HG03159 (cell line): Measurements from ENCODE around the gene SEC11C.
"Not testable (repeated sequence)": the region's sequence is repeated elsewhere in the genome, so short reads cannot be mapped to it uniquely, and the experiment has no call there.

Source experiments
- ATAC-seq: cut with Tn5 transposase; IDR thresholded peaks from one replicate; pipeline ENCODE4 v1.9.1; 2021; ENCODE audit warnings: mild to moderate bottlenecking, moderate library complexity; ENCODE audit not compliant: unreplicated experiment

The SEC11C gene

GRCh38 chr18:59139615-59140301, at the start of gene SEC11C:
TSS of gene SEC11C (plus strand) at chr18:59139884. CDS start at chr18:59139949, 65 bp downstream.
- peak; percentile 79 for ATAC-seq

- ATAC-seq = no peak
These were observed 48.6 kb upstream of the SEC11C start for GRCh38 chr18:59090966-59091603.

- peak; percentile 70 for ATAC-seq
These were observed 46.0 kb upstream of the SEC11C start for GRCh38 chr18:59093668-59094067.

- ATAC-seq = no peak
These were observed 45.1 kb upstream of the SEC11C start for GRCh38 chr18:59094569-59094968.

- ATAC-seq = no peak
These were observed 43.4 kb upstream of the SEC11C start for GRCh38 chr18:59096098-59096789.

- ATAC-seq = no peak
These were observed 37.8 kb upstream of the SEC11C start for GRCh38 chr18:59101830-59102414.

GRCh38 chr18:59109375-59109774, 30.3 kb upstream of the SEC11C start:
- no peak for ATAC-seq

- no peak for ATAC-seq
These were observed 25.5 kb upstream of the SEC11C start for GRCh38 chr18:59114160-59114559.

GRCh38 chr18:59123588-59124369, 15.9 kb upstream of the SEC11C start:
- ATAC-seq = no peak

- ATAC-seq = no peak
These were observed 15.3 kb upstream of the SEC11C start for GRCh38 chr18:59124370-59124704.

- ATAC-seq = no peak
These were observed 12.6 kb upstream of the SEC11C start for GRCh38 chr18:59127047-59127446.

GRCh38 chr18:59129951-59130703, 9.6 kb upstream of the SEC11C start:
- ATAC-seq = no peak

- no peak for ATAC-seq
These were observed 6.7 kb upstream of the SEC11C start for GRCh38 chr18:59132810-59133465.

- peak; percentile 76 for ATAC-seq
These were observed 431 bp upstream of the SEC11C start for GRCh38 chr18:59139291-59139614.

- ATAC-seq = peak; percentile 0
These were observed 710 bp downstream of the SEC11C start for GRCh38 chr18:59140302-59140885.

GRCh38 chr18:59141294-59142068, 1.8 kb downstream of the SEC11C start:
- no peak for ATAC-seq

GRCh38 chr18:59142274-59142673, 2.6 kb downstream of the SEC11C start:
- ATAC-seq = no peak

GRCh38 chr18:59142800-59143416, 3.2 kb downstream of the SEC11C start:
- not testable (repeated sequence) for ATAC-seq
